Tibial nerve (tissue), 4 donors: Measurements from ENCODE around the gene NME7.

Source experiments
- EP300 ChIP-seq, 2 donors: sonication (generic); formaldehyde crosslinking; IDR thresholded peaks; one replicate each; pipeline ENCODE4 v1.6.1; 2017; ENCODE audit warnings: antibody characterized with exemption in 2 of 2, mild to moderate bottlenecking in 1 of 2
- POLR2A ChIP-seq, 2 donors: fragments of 450-650 bp; IDR thresholded peaks; one replicate each; pipeline ENCODE4 v1.6.1; 2017; ENCODE audit warnings: antibody characterized with exemption in 2 of 2, mild to moderate bottlenecking in 2 of 2, moderate library complexity in 2 of 2
- TF ChIP-seq, protein P1 (sequence below), 5 experiments: fragments of 200-600 bp in 3 of 5; fragments of 450-650 bp in 2 of 5; sonication (generic) in 3 of 5; IDR thresholded peaks; one replicate each; pipeline ENCODE4 v1.5.1; 2016 to 2019; ENCODE audit warnings: antibody characterized with exemption in 5 of 5, mild to moderate bottlenecking in 3 of 5, moderate library complexity in 2 of 5

GRCh38 chr1:169175461-169175860, 192.1 kb downstream of the NME7 start:
- TF ChIP-seq, protein P1, sequence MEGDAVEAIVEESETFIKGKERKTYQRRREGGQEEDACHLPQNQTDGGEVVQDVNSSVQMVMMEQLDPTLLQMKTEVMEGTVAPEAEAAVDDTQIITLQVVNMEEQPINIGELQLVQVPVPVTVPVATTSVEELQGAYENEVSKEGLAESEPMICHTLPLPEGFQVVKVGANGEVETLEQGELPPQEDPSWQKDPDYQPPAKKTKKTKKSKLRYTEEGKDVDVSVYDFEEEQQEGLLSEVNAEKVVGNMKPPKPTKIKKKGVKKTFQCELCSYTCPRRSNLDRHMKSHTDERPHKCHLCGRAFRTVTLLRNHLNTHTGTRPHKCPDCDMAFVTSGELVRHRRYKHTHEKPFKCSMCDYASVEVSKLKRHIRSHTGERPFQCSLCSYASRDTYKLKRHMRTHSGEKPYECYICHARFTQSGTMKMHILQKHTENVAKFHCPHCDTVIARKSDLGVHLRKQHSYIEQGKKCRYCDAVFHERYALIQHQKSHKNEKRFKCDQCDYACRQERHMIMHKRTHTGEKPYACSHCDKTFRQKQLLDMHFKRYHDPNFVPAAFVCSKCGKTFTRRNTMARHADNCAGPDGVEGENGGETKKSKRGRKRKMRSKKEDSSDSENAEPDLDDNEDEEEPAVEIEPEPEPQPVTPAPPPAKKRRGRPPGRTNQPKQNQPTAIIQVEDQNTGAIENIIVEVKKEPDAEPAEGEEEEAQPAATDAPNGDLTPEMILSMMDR (IDR thresholded peaks at IDR 0.05), result no peak
- no peak for TF ChIP-seq EP300 (IDR thresholded peaks at IDR 0.05)
- TF ChIP-seq POLR2A (IDR thresholded peaks at IDR 0.05), result no peak
